Erythroblast (primary cell): ENCODE data around the gene TPSG1.
"Not testable (repeated sequence)": the region's sequence is repeated elsewhere in the genome, so short reads cannot be mapped to it uniquely, and the experiment has no call there.

Experiments
- DNase-seq, 2 experiments: peaks; one replicate each; lab custom pipeline; 2025; lab: John Stamatoyannopoulos, UW
- GATA1 ChIP-seq: IDR thresholded peaks from 2 replicates; pipeline ENCODE4 v1.6.1; 2011; ENCODE audit warnings: low read depth, mild to moderate bottlenecking, control low read depth, low read length, moderate library complexity
- POLR2A ChIP-seq: IDR thresholded peaks from 2 replicates; pipeline ENCODE4 v1.6.1; 2011; ENCODE audit warnings: mild to moderate bottlenecking, low read length

TPSG1 gene

DNA sequence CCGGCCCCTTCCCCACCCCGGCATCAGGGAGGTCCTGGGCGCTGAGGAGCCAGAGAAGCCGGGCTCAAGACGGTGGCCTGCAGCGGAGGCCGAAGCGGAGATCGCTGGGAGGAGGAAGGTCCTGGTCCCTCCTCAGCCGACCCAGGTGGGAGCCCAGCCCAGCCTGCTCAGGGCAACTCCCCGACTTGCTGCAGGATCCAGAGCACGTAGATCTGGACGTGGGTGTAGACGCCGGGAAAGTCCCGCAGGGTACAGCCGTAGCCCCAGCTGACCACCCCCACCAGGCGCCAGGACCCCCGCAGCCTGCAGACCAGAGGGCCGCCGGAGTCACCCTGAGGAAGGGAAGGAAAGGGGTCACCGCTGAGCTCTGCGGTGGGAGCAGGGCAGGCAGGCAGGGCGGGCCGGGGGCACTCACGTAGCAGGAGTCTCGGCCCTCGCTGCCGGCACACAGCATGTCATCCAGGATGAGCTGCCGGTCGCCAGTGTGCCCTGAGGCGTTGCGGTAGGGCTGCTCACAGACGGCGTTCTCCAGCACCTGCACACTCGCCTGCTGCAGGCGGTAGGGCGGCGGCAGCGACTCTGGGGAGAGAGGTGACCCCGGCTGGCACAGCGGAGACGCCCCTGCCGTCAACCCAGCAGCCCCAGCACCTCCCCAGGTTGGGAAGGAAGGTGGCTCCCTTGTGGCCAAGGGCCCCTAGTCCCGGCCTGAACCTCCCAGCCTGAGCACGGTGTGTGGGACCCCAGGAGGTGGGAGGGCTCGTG, 36.2 kb upstream of the TPSG1 start:
- TF ChIP-seq POLR2A: no peak
- no peak for TF ChIP-seq GATA1

GRCh38 chr16:1260101-1260680, 35.1 kb upstream of the TPSG1 start:
- TF ChIP-seq POLR2A: no peak
- TF ChIP-seq GATA1: no peak

More for the DNA sequence above, 36.2 kb upstream of the TPSG1 start:
- DNase-seq: no peak

DNA sequence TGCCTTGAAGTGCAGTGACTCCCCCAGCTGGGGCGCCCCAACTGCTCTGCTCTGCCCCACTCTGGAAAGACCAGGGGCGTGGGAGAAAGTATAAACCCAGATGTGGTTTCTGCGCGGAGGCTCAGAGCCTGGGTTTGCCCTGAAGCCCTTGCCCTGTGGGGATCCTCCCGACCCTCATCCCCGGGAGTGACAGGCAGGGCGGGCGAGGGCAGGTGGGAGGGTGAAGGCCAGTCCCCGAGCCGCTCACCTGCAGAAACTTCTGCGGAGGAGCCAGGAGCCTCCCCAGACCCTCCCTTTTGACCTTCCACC, 34.6 kb upstream of the TPSG1 start:
- no peak for DNase-seq
- no peak for TF ChIP-seq GATA1
- no peak for TF ChIP-seq POLR2A

More at GRCh38 chr16:1260101-1260680, 35.1 kb upstream of the TPSG1 start:
- no peak for DNase-seq

DNA sequence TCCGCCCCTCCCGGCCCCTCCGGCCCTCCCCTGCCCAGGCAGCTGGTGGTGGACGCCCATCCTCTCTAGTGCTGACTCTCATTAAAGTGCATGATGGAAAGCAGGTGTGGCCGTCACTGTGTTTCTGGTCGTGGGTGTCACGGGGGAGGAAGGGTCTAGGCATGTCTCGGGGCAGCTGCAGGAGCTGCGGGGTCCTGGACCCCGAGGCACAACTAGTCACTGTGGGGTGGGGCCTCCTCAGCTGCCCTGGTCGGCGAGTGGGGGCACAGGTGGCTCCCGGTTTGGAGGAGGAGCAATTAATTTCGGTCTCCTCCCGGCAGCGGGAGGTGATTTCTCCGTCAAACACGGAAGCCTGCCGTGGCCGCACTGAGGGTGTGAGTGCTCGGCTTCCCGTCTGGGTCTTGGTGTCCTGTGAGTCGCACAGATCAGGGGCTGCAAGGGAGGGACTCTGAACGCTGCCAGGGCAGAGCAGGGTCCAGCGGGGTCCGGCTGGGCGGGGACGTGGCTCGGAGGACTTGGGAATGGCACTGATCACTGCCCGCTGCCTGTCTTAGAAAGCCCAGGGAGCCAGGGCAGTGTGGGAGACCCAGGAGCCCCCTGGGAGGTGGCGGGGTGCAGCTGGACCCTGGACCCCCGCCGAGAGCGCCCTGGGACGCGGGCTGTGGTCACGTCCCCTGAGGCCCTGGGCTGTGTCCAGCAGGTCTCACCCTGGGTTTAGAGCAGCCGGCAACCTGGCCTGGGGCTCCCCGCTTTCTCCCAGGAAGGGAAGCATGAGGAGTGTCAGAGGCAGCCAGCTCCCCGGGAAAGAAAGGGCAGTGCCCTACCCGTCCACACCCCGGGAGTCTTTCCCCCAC, 34.1 kb upstream of the TPSG1 start:
- DNase-seq: no peak
- TF ChIP-seq GATA1: no peak
- TF ChIP-seq POLR2A: no peak

- peak in 1 of 2 experiments; percentile 39 for DNase-seq
- TF ChIP-seq POLR2A: no peak
- no peak for TF ChIP-seq GATA1
Observed at GRCh38 chr16:1258225-1258600, 33.1 kb upstream of the TPSG1 start.

- TF ChIP-seq POLR2A (no peak), GATA1 (no peak)
- DNase-seq: no peak
Observed at GRCh38 chr16:1257561-1258224, 32.6 kb upstream of the TPSG1 start.

- TF ChIP-seq GATA1 (no peak), POLR2A (no peak)
- DNase-seq: no peak
Observed at GRCh38 chr16:1256874-1257322, 31.8 kb upstream of the TPSG1 start.

DNA sequence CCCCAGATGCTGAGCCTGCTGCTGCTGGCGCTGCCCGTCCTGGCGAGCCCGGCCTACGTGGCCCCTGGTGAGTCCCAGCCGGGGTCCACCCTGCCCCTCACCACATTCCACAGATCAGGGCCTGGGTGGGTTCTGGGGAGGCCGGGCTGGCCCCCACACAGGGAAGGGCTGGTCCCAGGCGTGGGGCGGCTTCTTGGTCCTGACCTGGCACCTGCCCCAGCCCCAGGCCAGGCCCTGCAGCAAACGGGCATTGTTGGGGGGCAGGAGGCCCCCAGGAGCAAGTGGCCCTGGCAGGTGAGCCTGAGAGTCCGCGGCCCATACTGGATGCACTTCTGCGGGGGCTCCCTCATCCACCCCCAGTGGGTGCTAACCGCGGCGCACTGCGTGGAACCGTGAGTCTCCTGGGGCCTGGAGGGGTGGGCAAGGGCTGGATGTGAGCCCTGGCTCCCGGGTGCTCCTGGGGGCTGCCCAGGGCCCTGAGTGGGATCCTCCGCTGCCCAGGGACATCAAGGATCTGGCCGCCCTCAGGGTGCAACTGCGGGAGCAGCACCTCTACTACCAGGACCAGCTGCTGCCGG, 31.3 kb upstream of the TPSG1 start:
- DNase-seq: not testable (repeated sequence)

- not testable (repeated sequence) for DNase-seq
Observed at GRCh38 chr16:1255276-1256122, 30.4 kb upstream of the TPSG1 start, which contains the start of gene TPSD1. TPSD1 (plus strand) TSS chr16:1256069; CDS start chr16:1256281, 212 bp downstream.

DNA sequence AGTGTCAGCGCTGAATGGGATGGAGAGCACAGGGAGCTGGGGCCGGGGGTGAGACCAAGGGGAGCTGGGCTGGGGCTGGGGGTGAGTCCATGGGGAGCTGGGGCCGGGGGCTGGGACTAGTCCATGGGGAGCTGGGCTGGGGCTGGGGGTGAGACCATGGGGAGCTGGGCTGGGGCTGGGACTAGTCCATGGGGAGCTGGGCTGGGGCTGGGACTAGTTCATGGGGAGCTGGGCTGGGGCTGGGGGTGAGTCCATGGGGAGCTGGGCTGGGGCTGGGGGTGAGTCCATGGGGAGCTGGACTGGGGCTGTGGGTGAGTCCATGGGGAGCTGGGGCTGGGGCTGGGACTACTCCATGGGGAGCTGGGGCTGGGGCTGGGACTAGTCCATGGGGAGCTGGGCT, 29.8 kb upstream of the TPSG1 start:
- not testable (repeated sequence) for DNase-seq

DNA sequence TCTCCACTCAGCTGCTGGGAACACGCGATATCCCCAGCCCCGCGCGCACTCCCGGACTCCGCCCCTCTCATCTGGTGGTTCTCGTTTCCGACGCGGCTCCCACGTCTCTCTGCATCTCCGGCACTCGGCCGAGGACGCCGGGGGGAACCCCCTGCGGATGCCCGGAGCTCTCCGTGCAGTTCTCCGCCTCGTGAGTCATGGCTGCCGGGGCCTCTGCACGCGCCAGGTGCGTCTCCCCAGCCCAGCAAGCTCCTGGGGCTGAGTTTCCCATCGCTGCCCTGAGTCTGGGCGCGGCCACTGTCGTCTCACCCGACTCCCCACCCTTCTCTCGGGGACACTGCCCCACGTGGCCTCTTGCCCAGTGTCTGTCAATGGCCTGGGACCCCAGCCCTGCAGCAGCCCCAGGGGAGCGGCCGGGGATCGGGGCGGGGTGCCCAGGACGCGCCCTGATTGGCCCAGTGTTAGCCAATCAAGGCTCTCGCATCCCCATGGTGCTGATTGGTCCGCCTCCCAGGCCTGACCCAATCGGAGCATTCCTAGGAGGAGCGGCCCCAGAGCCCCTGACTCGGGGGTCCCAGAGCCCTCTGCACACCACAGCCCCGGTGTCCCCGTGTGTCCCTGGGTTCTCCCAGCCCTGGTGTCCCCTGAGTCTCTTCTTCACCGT, 28.8 kb upstream of the TPSG1 start:
- DNase-seq: not testable (repeated sequence)

- not testable (repeated sequence) for DNase-seq
Observed at GRCh38 chr16:1249031-1249755, 24.1 kb upstream of the TPSG1 start.
